Measurements from ENCODE around the gene SCIN. TPM values are rescaled to one million over a fixed set of nuclear protein-coding genes. Genes with fewer than 3 reads are reported as not detected.
"Not testable (repeated sequence)": the region's sequence is repeated elsewhere in the genome, so short reads cannot be mapped to it uniquely, and the experiment has no call there.

SCIN gene
- total RNA-seq, 1 experiment from 2014 or later = 0.22 TPM

DNA sequence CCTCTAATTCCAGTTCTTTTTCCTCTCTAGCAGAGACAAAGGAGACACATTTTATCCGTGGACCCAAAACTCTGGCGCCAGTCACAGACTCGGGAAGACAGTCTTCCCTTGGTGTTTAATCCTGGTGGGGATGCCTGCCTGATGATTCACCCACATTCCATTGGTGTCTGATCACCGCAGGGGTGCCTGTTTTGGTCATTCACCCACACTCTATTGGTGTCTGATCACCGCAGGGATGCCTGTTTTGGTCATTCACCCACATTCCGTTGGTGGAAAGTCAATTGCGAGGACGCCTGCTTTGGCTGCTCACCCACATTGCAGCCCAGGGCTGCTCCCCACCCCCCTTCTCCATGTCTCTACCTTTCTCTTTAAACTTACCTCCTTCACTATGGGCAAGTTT, 89.9 kb downstream of the SCIN start:
- peak overlapping the region; percentile 74 for H3K4me2 ChIP-seq (ENCODE audit: low read length)
- H3K4me3 ChIP-seq (replicated peaks in 1 of 2; ENCODE audit: low read depth in 1 of 2, low read length in 2 of 2) = peak overlapping the region in 1 of 2 experiments; percentile 37; a peak in 2 of 4 replicates
- intact Hi-C loops (cut with micrococcal nuclease); H3K27me3 ChIP-seq (ENCODE audit: insufficient read depth, low read length); BruUV-seq (replicated peaks); CTCF ChIA-PET; H3K9ac ChIP-seq (ENCODE audit: low read length); H3K9me3 ChIP-seq (ENCODE audit: control insufficient read depth in 1 of 2, insufficient read depth in 1 of 2, low read depth in 1 of 2, low read length in 2 of 2); RAD21 ChIA-PET (ENCODE audit: low non-redundant PET in 1 of 2, low total read pairs in 2 of 2, uncharacterized antibody in 2 of 2, unreplicated experiment in 2 of 2); H3K9me2 ChIP-seq (ENCODE audit: insufficient read depth); H3K36me3 ChIP-seq (ENCODE audit: control insufficient read depth in 1 of 2, insufficient read depth in 2 of 2, low read length in 2 of 2); H3K27ac ChIP-seq (ENCODE audit: low read depth, low read length); H4K20me1 ChIP-seq (ENCODE audit: insufficient read depth); H3K79me2 ChIP-seq (ENCODE audit: insufficient read depth, low read length); POLR2A ChIA-PET: not testable (repeated sequence)
- peak; percentile 47 for TF ChIP-seq SP1 (IDR thresholded peaks at IDR 0.05; ENCODE audit: low read depth)
- TF ChIP-seq EGR1 (IDR thresholded peaks at IDR 0.05; ENCODE audit: low read depth) = peak; percentile 53; the same call in 1 of the 2 replicates
- peak; percentile 80 for TF ChIP-seq TCF7L2 (IDR thresholded peaks at IDR 0.05; ENCODE audit: borderline replicate concordance, extremely low read depth, insufficient read depth, insufficient read length)
- peak; percentile 86 for TF ChIP-seq FOSL1 (IDR thresholded peaks at IDR 0.05; ENCODE audit: low read depth)
- TF ChIP-seq, protein P1, sequence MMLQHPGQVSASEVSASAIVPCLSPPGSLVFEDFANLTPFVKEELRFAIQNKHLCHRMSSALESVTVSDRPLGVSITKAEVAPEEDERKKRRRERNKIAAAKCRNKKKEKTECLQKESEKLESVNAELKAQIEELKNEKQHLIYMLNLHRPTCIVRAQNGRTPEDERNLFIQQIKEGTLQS (IDR thresholded peaks at IDR 0.05) = peak; percentile 37; the same call in 1 of the 2 replicates
- TF ChIP-seq JUND (IDR thresholded peaks at IDR 0.05) = peak; percentile 86
- peak; percentile 84 for TF ChIP-seq SRF (IDR thresholded peaks at IDR 0.05; ENCODE audit: low read depth)
- peak overlapping the region; percentile 78 for H2AFZ ChIP-seq (ENCODE audit: low read depth, low read length, poor library complexity, severe bottlenecking)
- DNase-seq (ENCODE audit: low read depth, low spot score) (peak; percentile 66), ATAC-seq (peak; percentile 95)
- peaks cover 11 to 25% of the 10 kb centered on the region in 2 experiments for H3K4me1 ChIP-seq (ENCODE audit: control insufficient read depth in 1 of 2, insufficient read depth in 2 of 2, low read length in 2 of 2)

DNA sequence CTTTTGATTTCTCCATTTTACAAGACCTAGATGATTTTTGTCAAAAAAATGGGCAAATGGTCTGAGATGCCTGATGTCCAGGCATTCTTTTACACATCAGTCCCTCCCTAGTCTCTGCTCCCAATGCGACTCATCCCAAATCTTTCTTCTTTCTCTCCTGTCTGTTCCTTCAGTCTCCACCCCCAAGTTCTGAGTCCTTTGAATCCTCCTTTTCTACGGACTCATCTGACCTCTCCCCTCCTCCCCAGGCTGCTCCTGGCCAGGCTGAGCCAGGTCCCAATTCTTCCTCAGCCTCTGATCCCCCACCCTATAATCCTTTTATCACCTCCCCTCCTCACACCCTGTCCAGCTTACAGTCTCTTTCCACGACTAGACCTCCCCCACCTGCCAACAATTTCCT, 90.5 kb downstream of the SCIN start:
- RAD21 ChIA-PET (ENCODE audit: low non-redundant PET in 1 of 2, low total read pairs in 2 of 2, uncharacterized antibody in 2 of 2, unreplicated experiment in 2 of 2); ATAC-seq; H3K9me3 ChIP-seq (ENCODE audit: control insufficient read depth in 1 of 2, insufficient read depth in 1 of 2, low read depth in 1 of 2, low read length in 2 of 2); H4K20me1 ChIP-seq (ENCODE audit: insufficient read depth); intact Hi-C loops (cut with micrococcal nuclease); BruUV-seq (replicated peaks); H3K36me3 ChIP-seq (ENCODE audit: control insufficient read depth in 1 of 2, insufficient read depth in 2 of 2, low read length in 2 of 2); H3K79me2 ChIP-seq (ENCODE audit: insufficient read depth, low read length); DNase-seq (ENCODE audit: low read depth, low spot score); H3K27me3 ChIP-seq (ENCODE audit: insufficient read depth, low read length); H3K9me2 ChIP-seq (ENCODE audit: insufficient read depth); H3K9ac ChIP-seq (ENCODE audit: low read length); POLR2A ChIA-PET: not testable (repeated sequence)
- Histone ChIP-seq H3K27ac (ENCODE audit: low read depth, low read length) (peak overlapping the region; percentile 3; the same call in 1 of the 2 replicates), H2AFZ (ENCODE audit: low read depth, low read length, poor library complexity, severe bottlenecking) (peak overlapping the region; percentile 78), H3K4me3 (replicated peaks in 1 of 2; ENCODE audit: low read depth in 1 of 2, low read length in 2 of 2) (peak overlapping the region in 1 of 2 experiments; percentile 37; a peak in 2 of 4 replicates), H3K4me1 (ENCODE audit: control insufficient read depth in 1 of 2, insufficient read depth in 2 of 2, low read length in 2 of 2) (peaks cover 11 to 25% of the 10 kb centered on the region in 2 experiments), H3K4me2 (ENCODE audit: low read length) (peak overlapping the region; percentile 74)
- CTCF ChIA-PET = interaction anchor here (0.8 kb wide), 1 partner anchor 14 kb away, joined by 3 read pairs; no protein-coding TSS in a partner anchor

All from HCT116 (cell line).